ENCODE measurements around the gene MAEL.

MAEL gene

DNA sequence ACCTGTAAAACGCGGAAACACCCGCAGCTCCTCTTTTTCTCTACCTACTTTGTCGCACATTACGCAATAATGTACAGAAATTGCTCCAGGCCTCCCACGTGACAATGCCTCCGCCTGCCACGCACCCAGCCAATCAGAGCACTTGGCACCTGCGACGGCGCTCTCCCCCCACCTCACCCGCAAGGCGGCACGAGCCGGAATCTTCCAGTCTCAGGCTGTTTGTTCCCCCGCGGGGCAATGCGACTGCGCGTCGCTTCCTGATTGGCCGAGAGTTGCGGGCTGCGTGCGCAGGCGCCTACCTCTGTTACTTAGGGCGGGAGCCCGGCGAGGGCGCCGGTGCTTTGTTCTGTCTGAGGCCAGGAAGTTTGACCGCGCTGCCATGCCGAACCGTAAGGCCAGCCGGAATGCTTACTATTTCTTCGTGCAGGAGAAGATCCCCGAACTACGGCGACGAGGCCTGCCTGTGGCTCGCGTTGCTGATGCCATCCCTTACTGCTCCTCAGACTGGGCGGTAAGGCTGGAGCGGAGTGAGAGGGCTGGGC, at the start of gene MAEL:
Gene MAEL, plus strand, starts transcription at position 307 of the 542 bp plus-strand sequence. Its CDS starts 73 bp downstream, at position 380.
- no peak for DNase-seq

DNA sequence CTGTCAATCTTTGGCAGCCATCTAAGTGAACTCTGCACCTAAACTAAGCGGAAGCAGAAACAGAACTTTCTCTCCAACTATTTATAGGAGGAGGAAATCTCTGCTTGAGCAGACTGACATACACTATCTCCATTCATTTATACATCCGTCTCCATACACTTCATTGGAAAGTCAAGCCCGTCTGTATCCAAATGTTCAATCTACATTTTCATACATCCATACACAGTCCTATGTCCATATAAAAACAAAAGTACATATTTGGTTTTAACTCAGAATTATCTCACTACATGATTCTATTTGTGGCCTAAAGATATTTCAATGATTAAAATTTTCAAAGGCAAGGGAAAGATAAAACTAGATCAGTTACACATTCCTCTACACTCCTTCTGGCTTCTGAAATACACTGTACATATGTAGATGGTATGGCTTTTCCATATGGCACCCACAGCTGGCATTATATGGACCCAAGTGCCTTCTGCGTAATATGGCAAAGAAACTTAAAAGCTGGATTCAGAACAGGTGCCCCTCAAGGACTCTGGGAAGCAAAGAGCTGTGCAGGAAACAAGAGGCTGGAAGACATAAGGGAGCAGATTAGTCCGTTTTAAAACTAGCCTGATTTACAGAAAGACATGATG, 49.2 kb upstream of the MAEL start:
- DNase-seq: no peak

DNA sequence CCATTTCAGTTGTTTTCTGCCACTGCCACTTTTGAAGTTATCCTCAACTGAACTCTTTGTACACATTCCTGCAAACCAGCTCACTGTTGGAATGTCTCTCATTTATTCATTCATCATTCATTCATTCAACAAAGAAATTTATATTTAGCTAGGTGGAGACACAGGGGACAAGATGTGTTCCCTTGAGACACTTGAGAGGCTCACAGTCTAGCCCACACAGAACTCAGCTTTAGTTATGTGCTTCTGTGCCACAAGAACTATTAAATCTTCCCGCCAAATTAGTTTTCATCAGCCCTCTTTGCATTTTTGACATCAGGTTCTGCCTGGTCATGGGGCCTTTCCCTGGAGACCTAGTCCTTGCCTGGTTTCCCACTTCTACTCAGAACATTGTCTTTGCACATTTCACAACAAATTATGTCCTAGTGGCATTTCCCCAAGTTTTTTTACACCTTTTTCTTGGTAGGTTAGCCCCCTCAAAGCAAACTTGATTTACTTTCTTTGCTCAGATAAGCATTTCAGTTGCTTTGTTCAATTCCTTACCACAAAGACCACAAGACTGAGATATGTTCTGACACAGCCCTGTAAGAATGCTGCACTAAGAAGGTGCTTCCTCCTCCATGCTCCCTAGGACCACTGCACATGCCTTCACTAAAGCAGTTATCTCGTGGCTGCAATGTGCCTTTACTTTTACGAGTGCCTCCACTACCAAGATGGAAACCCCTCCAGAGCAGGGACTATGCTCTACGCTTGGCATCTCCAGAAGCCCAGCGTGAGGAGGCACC, 44.7 kb upstream of the MAEL start:
- no peak for DNase-seq

DNA sequence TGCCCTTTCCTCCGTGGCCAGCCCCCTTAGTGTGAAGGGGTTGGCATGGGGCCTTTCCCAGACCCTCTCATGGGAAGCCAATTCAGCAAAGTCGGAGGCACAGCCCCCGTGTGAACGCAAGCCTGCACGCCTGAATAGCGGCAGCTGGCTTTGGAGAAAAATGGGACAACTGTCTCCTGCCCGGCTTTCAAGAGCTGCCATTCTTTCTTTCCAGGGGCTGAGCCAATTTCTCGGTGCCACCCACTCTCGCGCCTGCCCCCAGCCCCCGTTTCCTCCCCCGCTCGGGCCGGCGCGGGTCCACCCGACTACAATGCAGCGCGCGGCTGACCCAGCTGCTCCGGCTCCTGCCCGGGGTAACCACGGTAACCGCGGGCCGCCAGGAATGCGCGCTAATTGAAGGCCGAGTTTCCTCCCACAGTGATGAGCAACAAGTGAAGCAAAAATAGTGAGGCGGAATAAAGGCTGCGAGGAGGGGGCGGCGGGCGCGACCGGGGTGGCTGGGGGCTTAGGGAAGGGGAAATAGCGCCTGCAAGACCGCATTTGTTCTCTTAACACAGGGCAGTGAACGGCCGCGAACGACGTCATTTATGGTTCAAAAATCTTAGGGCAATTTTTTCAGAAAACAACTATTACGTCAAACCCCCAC, 41.6 kb upstream of the MAEL start:
- DNase-seq: no peak

DNA sequence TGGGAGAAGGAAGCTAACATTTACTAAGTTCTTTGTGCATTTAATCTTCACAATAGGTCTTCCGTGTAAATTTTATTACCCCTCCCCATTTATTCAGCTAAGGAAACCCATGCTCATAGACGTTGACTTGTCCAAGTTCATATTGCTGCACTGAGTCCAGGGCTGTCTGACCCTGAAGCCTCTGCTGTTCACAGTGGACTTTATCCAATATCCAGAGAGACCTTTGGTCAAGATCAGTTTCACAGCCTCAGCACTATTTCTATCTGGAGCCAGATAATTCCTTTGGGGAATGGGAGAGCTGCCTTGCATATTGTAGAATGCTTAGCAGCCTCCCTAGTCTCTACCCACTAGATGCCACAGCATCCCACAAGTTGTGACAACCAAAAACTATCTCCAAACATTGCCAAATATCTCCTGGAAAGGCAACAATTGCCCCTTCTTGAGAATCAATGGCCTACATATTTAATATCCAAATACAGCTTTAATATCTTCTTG, 40.2 kb upstream of the MAEL start:
- DNase-seq: no peak

DNA sequence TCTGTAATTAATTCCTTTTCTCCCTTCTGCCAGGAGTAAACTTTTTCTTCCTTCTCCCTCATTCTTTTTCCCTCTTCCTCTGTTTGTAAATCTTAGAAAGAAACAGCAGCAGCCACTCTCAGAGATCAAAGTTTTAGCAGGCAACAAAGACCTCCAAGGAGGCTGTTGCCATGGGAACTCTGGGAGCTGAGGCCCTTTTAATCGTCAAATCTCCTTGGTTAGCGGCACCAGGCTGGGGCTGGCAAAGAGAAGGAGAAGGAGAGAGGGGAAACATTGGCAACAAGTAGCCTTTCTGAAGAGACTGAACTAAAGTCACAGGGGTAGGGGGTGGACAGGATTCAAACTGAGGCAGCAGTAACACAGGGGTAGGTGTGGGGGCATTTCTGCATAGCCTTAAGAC, 38.9 kb upstream of the MAEL start:
- no peak for DNase-seq

DNA sequence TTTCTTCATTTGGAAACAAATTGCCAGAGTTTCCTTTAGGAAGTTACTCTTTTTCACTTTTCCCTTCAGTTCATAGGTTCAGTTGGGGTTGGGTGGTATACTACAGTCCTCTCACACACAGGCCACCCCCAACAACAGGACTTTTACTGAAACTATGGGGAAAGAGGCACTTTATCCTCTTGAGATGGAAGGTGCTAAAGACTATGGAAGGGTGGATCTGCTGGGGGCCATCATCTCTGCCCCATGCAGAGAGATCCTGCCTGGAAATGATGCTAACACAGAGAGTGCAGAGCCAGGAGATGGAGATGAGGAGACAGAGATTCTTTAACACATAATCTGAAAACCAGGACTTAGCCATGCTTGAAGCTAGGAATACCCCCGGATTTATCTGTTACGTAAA, 38.0 kb upstream of the MAEL start:
- DNase-seq: no peak

DNA sequence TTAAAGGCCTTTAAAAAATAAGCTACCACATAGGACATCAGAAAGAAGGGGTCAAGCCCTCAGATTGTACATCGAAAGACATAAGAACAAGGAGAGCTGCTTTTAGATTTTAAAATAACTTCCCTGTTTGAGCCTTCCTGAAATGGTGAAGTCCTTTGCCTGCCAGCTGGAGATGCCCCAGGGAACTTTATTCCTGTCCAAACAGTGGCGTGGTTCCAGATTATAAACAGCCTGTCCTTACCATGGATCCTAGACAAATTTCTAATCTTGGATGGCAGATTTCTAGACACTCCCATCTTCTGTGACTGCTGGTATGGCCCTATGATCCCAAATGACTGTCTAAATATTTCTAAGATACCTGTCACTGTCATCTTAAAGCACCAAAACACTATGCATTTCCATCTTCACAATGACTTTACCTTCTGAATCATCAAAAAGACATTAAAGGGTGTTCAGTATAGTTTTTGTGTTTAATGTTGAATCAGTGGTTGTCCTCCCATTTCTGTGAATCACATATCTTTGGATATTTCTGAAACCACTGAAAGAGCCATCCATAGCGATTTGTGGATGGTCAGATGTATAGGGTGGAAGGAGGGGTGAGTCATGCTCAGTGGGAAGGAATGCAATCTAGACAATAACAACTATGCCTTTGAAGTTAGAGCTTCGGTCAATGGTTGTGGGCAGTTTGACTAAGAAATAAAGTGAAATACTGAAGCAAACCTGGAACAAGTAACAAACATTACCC, 36.9 kb upstream of the MAEL start:
- no peak for DNase-seq

DNA sequence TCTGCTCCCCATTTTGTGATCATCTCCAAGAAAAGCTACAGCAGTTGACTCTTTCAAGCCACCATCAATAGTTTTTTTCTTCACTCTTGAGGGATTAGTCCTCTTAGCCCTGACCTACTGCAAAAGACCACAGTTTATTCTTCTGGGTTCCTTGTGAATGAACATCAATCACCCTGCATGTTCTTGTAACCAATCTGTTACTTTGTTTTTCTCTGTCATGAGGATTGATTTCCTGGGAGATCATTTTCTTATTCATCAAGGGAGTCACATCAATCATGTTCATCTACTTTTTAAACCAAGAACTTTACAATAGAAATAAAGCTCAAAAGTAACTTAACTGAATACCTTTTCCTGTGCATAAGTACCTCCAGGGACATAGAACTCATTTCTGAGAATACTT, 35.6 kb upstream of the MAEL start:
- no peak for DNase-seq

DNA sequence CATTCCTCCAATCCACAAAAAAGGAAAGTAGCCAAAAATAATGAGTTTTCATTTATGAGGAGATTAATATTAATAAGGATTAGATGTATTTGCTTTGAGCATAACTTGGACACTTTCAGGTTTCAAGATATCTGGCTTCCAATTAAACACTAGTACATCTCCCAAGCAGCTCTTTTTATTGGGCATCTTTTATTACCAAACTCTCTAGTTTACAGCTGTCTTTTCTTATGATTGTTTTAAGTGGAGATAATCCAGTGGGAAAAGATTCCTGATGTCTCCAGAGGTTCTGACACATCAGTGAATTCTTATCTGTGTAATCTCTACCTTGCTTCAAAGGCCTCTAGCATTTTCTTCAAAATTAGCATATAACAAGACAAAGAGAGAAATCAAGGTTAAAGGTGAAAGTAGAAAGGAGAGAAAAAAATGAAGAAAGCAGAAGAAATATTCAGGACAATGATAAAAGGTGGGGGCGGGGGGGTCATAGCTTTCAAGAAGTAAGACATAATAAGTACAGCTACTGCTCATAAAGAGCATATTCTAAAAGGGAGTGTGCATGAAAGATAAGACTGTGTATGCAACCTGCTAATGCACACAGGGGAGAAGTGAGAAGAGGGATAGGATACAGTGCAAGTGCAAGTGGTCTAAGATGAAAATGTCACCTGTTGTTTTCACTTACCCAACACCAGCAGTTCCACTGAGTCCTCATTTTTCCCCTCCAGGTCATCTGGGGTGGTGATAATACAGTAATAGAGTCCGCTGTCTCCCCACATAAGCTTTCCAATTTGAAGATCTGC, 32.8 kb upstream of the MAEL start:
- no peak for DNase-seq

DNA sequence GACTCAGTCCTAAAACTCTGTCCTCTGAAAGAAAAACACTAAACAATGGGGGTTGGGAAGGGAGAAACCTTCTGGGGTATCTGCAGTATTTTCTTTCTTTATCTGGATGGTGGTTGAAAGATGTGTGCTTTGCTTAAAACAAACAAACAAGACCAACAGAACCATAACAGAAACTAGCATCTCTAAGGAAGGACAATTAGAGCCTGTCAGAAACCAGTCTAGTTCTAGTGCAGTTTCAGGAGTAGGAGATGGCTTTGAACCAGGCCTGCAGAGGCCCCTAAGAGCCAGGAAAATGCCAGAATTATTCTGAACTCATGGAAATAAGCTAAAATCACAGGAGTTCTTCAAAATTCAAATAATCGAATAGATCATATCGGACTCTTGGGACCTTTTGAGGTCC, 32.2 kb upstream of the MAEL start:
- DNase-seq: no peak

DNA sequence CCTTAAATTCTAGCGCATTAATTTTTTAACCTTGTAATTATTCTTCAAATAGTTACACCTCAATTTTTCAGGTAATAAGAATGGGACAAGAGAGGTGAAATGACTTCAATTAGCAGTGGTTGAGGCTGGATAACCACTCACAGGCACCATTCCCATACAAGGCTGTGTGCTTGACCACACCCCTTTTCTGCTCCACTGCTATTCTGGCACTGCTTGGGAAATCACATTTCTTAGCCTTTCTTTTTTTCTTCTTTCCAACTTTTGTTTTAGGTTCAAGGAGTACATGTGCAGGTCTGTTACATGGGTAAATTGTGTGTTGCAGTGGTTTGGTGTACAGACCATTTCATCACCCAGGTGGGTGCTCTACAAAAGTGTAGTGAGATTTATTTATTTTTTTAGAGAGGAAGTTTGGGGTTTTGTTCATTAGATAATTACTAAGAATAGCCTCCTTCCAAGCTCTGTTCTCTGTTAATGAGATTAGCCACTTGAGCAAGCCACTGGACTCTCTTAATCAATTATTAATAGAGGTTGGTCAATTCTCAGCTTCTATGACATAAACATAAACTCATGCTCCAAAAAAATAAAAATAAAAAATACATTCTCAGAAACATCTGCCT, 28.1 kb upstream of the MAEL start:
- no peak for DNase-seq

DNA sequence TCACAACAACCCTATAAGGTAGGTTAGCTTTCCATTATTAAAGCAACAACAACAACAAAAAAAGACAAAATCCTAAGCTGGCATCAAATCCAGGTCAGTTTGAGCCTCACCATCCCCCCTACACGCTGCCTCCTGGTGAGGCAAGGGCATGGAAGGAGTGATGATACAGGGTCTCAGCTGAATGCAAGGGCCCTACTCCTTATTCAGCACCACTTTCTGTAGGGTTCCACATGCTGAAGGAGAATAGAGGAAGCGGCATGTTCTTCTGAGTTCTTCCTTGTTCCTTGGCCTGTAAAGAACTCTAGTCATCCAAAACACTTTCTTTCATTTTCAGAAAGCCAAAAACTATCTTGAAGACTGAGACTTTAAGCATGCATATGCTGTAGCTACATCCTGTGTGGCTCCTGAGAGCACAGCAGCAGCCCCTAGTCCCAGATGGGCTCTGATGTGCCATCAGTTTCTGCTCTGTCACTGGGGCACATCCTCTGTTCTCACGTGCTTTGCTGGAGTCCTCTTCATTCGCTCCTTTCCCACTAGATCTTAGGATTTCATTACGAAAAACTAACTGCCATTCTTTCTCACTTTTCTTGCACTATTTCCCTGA, 19.9 kb upstream of the MAEL start:
- DNase-seq: no peak

DNA sequence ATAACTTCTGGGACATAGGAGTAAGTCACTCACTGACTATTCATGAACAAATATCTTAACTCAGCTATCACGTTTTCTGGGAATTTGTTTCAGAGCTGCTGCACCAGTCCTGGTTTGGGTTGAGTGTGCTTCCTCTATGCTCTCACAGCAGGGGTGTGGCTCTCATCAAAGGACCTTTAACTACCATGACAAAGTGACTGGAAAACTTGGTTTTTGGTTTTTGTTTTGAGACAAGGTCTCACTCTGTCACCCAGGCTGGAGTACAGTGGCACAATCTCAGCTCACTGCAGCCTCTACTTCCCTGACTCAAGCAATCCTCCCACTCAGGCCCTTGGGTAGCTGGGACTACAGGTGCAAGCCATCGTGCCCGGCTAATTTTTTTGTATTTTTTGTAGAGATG, 17.8 kb upstream of the MAEL start:
- DNase-seq: no peak

DNA sequence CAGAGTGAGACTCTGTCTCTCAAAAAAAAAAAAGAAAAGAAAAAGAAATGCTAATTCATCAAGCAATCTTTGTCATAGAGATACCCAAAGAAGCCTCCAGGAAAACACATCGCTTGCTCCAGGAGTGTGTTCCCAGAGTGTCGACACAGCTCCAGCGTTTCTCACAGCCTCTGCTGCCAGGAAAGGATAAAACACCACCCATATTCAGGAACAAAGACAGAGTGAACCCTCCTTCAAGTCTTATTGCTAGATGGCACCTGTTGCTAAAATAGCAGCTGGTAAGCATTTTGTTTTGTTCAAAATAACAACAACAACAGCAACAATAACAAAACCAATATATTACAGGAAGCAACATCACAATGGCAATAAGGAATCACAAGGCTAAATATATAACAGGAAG, 16.9 kb upstream of the MAEL start:
- DNase-seq: no peak

DNA sequence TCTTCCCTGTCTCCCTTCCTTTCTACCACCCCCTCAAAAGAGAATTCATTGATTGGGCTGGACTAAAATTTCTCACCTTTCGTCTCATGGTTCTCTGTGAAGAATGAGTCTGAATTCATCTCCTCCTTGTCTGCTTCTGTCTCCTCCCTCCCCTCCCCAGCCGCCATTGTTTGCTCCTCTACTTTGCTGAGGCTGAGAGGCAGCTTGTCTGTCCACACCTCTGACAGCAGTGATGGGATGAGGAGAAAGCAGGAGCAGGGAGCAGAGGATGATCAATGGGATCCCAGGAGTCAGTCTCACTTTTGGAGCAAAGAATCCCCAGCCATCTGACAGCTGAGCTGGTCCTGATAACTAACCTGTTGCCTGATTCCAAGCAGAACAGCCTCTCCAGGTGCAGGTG, 16.3 kb upstream of the MAEL start:
- DNase-seq: no peak

DNA sequence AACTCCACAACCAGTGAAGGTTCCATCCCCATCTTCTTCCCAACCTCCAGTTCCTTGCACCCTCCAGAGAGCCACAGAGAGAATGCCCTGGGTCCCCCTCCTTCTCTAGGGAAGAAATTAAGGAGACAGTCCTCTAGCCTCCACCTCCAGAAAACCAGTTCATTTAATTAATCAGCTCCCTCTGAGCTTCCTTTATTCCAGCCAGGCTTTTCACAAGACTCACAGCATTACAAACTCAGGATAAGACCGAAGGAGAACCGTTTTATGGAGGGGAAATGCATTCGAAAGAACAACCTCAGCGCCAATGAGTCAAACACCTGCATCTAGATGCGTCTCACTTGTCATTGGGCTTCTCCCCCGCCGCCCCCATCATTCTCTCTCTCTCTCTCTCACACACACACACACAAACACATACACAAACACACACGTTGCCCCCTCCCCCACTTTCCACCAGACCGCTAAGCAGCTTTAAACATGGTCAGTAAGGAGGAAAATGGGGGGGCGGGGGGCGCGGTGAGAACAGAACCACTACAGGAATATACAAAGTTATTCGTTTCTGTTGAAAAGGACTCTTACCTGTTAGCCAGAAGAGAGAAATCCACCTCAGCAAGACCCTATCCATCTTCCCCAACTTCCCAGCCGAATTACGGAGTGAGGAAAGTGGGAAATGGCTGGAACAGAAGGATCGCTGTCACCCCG, 14.3 kb upstream of the MAEL start:
- peak; percentile 41 for DNase-seq

DNA sequence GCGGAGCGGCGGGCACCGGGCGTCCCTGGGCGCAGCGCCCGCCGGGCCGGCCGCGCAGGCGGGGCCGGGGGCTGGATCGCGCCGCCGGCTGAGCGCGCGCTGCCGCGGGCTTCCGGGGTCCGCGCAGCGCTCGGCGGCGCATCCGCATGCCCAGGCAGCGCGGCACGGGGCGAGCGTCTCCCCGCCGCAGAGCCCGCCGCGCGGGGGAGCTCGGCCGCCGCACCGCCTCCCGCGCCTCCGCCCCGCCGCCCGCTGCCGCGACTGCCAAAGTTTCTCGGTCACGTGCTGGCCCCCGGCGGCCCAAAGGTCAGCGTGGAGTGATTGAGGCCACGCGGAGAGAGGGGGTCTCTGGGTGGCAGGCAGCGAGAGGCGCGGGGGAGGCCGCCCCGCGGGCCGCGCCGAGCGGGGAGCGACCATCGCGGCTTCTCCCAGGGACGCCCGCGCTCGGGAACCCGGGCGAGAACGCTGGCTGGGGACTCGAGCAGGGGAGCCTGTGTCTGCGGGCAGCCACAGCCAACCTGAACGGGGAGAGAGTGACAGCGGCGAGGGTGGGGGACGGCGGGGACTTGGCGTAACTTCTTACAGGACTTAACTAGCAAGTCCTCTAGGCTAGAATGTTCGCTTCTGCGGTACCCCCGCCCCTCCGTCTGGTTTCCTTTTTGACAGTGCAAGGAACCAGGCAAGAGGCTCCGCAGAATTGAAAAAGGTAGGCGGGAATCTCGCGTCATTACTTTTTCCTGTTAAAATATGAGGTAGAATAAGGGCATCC, 13.5 kb upstream of the MAEL start, which contains the start of gene ILDR2:
Gene ILDR2, minus strand, starts transcription at position 180 of the 769 bp plus-strand sequence. CDS start 272 bp downstream, outside the sequence.
- peak; percentile 61 for DNase-seq

DNA sequence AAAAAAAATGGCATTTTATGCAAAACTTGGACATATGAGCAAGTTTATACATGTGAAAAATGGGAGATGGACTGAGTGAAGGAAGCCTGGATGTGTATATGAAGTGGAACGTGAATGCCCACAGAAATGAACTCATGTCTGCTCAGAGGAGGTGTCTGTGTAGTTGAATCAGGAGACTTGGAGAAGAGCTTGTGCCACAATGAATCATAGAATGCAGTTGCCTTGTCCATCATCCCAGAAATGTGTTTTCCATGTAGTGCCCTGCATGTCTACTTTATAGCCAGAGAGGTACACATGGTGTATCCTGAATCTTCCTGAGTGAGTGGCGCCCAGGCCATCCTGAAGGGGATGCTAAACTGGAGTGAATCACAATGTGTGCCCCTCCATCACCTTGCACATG, 11.1 kb upstream of the MAEL start:
- no peak for DNase-seq

DNA sequence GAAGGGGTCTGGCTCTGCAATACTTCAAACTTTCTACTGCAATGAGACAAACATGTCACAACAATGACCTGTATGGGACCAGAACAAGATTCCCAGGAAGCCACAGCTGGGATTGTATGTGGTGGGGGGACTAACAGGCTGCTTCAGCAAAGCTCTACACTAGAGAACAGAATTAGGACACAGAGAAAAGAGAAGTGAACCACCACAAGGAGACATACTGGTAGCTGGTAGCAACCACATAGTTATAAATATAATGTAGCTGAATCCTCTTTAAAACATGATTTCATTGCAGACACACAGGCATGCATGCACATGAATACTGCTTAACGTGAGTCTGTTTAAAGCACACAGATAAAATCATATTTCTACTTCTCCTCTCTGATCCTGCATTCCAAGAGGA, 10.3 kb upstream of the MAEL start:
- DNase-seq: no peak

All from activated CD8-positive, alpha-beta memory T cell treated with anti-CD3 and anti-CD28 coated beads, Interleukin-2, amount 50 U/mL, for 4 hours (primary cell).